Left hindlimb (tissue), 1 donor: ENCODE data around the gene RAB10.
"Not testable (repeated sequence)": the region's sequence is repeated elsewhere in the genome, so short reads cannot be mapped to it uniquely, and the experiment has no call there.

Experiments
- DNase-seq: peaks from one replicate; pipeline ENCODE4 v3.0.0-alpha.2; 2018

Gene RAB10

GRCh38 chr2:26016706-26017045 lies 17.2 kb upstream of the RAB10 start:
- DNase-seq, result not testable (repeated sequence)

GRCh38 chr2:26017464-26018183 lies 16.3 kb upstream of the RAB10 start:
- DNase-seq, result no peak

DNA sequence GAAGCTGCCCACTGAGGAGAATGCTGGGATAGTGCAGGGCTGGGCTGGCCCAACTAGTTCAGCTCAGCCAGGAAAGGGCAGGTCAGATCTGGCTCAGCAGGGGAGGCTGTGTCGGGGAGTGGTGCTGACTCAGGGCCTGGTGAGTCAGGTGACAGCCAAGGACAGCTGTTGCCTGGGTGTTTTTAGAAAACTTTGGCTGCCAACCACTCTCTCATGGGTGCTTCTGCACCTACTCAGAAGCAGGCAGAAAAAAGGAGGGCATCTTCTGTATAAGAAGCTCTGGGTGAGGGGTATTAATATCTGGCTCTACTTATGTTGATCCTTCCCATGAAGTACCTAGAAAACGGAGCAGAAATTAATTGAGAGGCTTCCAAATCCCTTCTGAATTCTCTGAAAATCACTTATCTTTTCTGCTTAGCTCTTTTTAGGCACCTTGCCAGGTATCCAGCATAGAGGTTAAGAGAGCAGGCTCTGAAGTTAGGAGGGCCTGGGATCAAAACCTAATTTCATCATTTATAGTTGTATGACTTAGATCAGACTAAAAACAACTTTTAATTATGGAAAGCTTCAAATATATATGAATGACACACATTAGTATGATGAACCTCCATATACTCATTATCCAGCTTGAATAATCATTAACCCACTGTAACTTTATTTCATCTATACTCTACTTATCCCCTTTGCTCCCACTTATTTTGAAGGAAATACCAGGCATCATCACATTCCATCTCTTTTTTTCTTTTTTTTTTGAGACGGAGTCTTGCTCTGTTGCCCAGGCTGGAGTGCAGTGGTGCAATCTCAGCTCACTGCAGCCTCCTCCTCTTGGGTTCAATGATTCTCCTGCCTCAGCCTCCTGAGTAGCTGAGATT lies 15.5 kb upstream of the RAB10 start:
- DNase-seq, result no peak

- no peak for DNase-seq
Measured at GRCh38 chr2:26020231-26020640, 13.6 kb upstream of the RAB10 start.

DNA sequence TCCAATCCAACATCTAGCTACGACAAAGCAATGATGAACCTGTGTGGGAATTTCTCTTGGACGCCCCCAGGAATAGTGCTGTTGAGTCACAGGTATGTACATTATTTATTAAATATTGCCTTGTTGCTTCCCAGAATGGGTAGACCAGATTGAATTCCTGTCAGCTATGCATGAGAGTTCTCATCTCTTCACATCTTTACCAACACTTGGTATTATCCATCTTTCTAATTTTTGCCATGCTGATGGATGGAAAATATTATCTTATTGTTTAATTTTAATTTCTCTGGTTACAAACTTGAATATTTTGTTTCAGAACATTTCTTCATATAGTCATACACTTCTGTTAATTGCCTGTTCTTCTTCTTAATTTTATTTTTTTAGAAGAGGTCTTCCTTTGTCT lies 9.6 kb upstream of the RAB10 start:
- DNase-seq, result no peak

GRCh38 chr2:26025509-26025908 lies 8.4 kb upstream of the RAB10 start:
- DNase-seq, result no peak

DNA sequence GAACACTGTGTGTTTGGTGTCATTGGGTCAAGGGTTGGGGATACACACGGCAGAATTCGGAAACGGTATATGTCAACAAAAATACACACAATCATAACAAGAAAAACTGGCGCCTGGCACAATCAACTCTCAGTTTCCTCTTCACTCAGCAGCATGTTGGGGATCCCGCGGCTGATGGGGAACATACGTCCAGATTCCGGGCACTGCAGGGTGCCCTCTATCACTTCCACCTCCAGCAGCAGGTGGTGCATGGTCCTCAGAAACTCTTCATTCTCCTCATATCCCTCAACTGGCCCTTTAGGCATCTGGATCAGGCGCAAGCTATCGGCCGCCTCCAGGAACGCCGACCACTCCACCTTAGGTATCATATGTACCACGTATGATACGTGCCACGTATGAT lies 5.8 kb upstream of the RAB10 start:
- not testable (repeated sequence) for DNase-seq

DNA sequence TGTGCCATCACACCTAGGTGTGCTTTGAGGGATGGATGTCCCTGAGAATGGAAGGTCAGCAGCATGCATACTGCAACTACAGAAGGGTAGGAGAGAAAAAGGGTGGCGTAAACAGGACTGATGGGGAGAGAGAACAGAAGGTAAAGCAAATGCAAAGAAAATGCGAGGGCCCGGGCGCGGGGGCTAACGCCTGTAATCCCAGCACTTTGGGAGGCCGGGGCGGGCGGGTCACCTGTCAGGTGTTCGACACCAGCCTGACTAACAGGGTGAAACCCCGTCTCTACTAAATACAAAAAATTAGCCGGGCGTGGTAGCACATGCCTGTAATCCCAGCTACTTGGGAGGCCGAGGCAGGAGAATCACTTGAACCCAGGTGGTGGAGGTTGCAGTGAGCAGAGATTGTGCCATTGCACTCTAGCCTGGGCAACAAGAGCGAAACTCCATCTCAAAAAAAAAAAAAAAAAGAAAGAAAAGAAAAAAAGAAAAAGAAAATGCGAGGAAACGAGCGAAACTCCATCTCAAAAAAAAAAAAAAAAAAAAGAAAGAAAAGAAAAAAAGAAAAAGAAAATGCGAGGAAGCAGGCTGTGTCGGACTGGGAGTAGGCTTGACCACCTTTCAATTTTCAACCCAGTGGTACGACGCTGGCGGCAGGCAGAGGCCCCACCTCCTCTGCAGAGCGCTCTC lies 1.2 kb upstream of the RAB10 start:
- DNase-seq, result not testable (repeated sequence)

GRCh38 chr2:26033270-26033817 lies 540 bp upstream of the RAB10 start:
- DNase-seq, result no peak

DNA sequence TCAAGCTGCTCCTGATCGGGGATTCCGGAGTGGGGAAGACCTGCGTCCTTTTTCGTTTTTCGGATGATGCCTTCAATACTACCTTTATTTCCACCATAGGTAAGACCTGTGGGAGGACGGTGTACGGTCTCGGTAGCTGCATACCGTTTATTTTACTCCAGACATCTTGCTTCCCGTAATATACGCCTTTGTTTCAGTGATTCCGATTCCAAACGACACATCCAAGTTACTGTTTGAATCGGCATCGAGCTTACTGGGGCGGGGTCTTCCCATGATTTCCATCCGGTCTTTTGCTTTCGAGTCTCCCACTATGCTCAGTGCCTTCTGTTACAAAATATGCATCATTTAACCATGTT lies 731 bp downstream of the RAB10 start:
- no peak for DNase-seq

GRCh38 chr2:26035090-26035743 lies 1.3 kb downstream of the RAB10 start:
- no peak for DNase-seq

DNA sequence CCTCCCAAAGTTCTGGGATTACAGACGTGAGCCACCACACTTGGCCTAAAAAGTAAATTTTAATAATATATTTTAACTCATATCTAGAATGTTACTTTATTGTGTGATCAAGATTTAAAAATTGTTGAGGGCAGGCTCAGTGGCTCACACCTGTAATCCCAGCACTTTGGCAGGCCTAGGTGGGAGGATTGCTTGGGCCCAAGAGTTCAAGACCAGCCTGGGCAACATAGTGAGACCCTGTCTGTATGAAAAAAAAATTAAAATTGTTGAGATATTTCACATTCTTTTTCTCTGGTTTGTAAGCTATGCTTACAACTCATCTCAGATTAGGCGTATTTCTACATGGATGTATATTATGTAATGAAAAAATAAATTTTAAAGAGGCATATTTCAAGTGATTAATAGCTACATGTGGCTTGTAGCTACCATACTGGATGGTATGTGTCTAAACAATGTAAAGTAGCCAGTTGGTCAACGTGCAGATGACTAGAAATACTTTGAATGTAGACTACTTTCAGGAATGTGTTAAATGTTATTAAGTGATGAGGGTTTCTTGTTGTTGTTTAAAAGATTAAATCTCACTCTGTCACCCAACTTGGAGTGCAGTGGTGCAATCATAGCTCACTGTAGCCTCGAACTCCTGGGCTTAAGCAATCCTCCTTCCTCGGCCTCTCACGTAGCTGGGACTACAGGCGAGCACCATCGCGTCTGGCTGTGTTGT lies 5.9 kb downstream of the RAB10 start:
- no peak for DNase-seq

- no peak for DNase-seq
Measured at GRCh38 chr2:26043109-26043508, 9.2 kb downstream of the RAB10 start.

DNA sequence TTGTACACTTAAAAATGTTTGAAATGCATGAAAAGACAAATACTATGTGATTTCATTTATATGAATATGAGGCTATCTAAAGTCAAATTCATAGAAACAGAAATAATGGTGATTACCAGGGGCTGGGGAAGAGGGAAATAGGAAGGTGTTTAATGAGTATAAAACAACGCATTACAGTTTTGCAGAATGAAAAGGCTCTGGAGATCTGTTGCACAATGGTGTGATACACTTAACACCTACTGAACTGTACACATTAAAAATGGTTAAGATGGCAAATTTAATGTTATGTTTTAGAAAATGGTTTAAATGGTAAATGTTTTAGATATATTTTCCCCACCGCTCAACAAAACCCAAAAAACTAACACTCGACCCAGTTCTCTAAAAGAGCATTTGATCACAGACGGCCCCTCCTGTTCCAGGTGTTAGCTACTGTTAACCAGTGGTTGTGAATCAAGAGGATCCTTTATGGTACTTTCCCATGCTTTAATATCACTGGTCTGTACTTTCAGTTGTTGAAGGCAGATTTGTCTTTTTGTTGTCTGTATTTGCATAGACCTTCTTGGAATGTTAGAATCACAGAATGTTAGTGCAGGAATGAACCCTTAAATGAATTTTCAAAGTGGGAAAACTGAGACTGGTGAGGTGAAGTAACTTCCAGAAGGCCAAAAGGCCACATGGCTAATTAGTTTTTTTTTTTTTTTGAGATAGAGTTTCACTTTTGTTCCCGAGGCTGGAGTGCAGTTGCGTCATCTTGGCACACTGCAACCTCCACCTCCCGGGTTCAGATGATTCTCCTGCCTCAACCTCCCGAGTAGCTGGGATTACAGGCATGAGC lies 10.2 kb downstream of the RAB10 start:
- no peak for DNase-seq

DNA sequence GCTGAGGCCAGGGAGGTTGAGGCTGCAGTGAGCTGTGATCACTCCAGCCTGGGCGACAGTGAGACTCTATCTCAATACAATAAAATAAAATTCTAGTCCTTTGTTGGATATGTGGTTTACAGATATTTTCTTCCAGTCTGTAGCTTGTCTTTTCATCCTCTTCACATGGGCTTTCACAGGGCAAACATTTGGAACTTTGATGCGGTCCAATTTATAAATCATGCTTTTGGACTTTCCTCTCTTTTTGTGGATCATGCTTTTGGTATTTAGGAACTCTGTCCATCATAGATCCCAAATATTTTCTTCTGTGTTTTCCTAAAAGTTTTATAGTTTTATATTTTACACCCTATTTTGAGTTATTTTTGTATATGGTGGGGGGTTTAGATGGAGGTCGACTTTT lies 14.9 kb downstream of the RAB10 start:
- no peak for DNase-seq

DNA sequence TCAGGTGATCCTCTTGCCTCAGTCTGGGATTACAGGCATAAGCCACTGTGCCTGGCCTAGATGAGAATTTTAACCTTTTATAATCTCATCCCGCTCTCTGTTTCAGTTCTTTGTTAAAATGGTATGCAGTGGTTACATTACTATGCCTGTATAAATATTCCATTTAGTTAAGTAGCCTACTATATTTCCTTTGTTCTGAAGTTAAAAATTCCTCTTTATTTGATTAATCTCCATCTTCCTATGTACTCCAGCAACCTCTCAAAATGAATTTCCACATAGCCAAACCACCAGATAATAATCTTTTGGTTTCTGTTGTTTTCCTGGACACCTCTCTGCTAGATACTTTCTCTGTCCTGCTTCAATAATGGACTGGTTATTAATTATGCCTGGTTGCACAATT lies 15.8 kb downstream of the RAB10 start:
- no peak for DNase-seq

DNA sequence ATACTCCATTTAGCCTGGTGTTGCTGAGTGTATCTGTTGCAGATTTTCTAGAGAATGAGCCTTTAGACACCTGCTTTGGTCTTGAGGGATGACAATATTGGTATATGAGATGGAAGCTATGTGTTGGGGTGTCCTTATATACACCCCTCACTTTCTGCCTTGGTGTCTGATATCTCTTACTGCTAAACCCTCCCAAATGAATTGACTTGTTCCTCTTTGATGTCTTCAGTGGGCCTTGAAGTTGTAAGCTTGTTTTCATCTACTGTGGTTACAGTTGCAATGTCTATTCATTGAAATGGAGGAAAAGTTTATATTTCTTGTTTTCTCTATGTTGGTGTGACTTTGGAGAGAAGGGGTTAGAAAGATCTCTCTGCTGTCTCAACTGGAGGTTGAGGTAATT lies 18.9 kb downstream of the RAB10 start:
- DNase-seq, result no peak

GRCh38 chr2:26054598-26055348 lies 20.9 kb downstream of the RAB10 start:
- no peak for DNase-seq

GRCh38 chr2:26058390-26058789 lies 24.5 kb downstream of the RAB10 start:
- no peak for DNase-seq

- no peak for DNase-seq
Measured at GRCh38 chr2:26059542-26059941, 25.7 kb downstream of the RAB10 start.

DNA sequence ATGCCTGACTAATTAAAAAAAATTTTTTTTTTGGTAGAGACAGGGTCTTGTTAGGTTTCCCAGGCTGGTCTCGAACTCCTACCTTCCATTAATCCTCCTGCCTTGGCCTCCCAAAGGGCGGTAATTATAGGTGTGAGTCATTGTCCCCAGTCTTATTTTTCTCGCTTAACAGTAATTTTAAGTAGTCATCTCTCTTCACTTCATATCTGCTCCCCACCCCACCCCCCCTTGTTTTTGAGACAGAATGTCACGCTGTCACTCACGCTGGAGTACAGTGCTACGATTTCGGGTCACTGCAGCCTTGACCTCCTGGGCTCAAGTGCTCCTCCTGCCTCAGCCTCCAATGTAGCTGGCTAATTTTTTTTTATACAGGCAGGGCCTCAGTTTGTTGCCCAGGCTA lies 27.7 kb downstream of the RAB10 start:
- no peak for DNase-seq
